Trophoblast cell (in vitro differentiated cells and primary cell): ENCODE data around the gene BTG4.

Source experiments
- DNase-seq, 2 donors: peaks; one replicate each; pipeline ENCODE4 v3.0.0-alpha.2; 2016
- H2AFZ ChIP-seq: 2 replicates; pipeline ENCODE4 v1.6.1; 2013; ENCODE audit warnings: low read length, moderate library complexity, mild to moderate bottlenecking; ENCODE audit not compliant: insufficient read depth, poor library complexity
- H2AK5ac ChIP-seq: 2 replicates; pipeline ENCODE4 v1.6.1; 2013; ENCODE audit warnings: mild to moderate bottlenecking, low read length
- H2BK120ac ChIP-seq: 2 replicates; pipeline ENCODE4 v1.6.1; 2013; ENCODE audit warnings: low read length, mild to moderate bottlenecking, moderate library complexity; ENCODE audit not compliant: insufficient read depth, poor library complexity
- H2BK12ac ChIP-seq: 2 replicates; pipeline ENCODE4 v1.6.1; 2013; ENCODE audit warnings: mild to moderate bottlenecking, low read length, moderate library complexity
- H2BK5ac ChIP-seq: 2 replicates; pipeline ENCODE4 v1.6.1; 2013; ENCODE audit warnings: low read length, low read depth, moderate library complexity, mild to moderate bottlenecking; ENCODE audit not compliant: poor library complexity
- H3K14ac ChIP-seq: 2 replicates; pipeline ENCODE4 v1.6.1; 2013; ENCODE audit warnings: mild to moderate bottlenecking, low read length
- H3K18ac ChIP-seq: 2 replicates; pipeline ENCODE4 v1.6.1; 2013; ENCODE audit warnings: mild to moderate bottlenecking, low read length
- H3K23ac ChIP-seq: 2 replicates; pipeline ENCODE4 v1.6.1; 2013; ENCODE audit warnings: low read length
- H3K27ac ChIP-seq: 2 replicates; pipeline ENCODE4 v1.5.1; 2013; ENCODE audit warnings: low read depth, mild to moderate bottlenecking, inconsistent platforms, low read length, moderate library complexity
- H3K27me3 ChIP-seq: 2 replicates; pipeline ENCODE4 v1.6.1; 2013; ENCODE audit warnings: inconsistent platforms, mild to moderate bottlenecking, low read length, moderate library complexity; ENCODE audit not compliant: insufficient read depth
- H3K36me3 ChIP-seq, 2 experiments: 1 replicate in 1 of 2; 2 replicates in 1 of 2; pipeline ENCODE4 v1.6.1; 2013; ENCODE audit warnings: low read length in 2 of 2, mild to moderate bottlenecking in 2 of 2, moderate library complexity in 1 of 2; ENCODE audit not compliant: insufficient read depth in 2 of 2, control insufficient read depth in 1 of 2
- H3K4ac ChIP-seq: 2 replicates; pipeline ENCODE4 v1.6.1; 2013; ENCODE audit warnings: low read depth, mild to moderate bottlenecking, low read length, moderate library complexity
- H3K4me1 ChIP-seq, 2 experiments: 1 replicate in 1 of 2; 2 replicates in 1 of 2; pipeline ENCODE4 v1.6.1; 2013; ENCODE audit warnings: low read length in 2 of 2, mild to moderate bottlenecking in 2 of 2, moderate library complexity in 1 of 2; ENCODE audit not compliant: insufficient read depth in 2 of 2, control insufficient read depth in 1 of 2
- H3K4me2 ChIP-seq: 2 replicates; pipeline ENCODE4 v1.6.1; 2013; ENCODE audit warnings: inconsistent platforms, mild to moderate bottlenecking, low read length, moderate library complexity
- H3K4me3 ChIP-seq: 2 replicates; pipeline ENCODE4 v1.5.1; 2013; ENCODE audit warnings: mild to moderate bottlenecking, low read depth, low read length, inconsistent platforms
- H3K79me1 ChIP-seq: one replicate; pipeline ENCODE4 v1.6.1; 2013; ENCODE audit warnings: low read length
- H3K79me2 ChIP-seq: 2 replicates; pipeline ENCODE4 v1.6.1; 2013; ENCODE audit warnings: low read length, mild to moderate bottlenecking; ENCODE audit not compliant: control insufficient read depth, insufficient read depth, poor library complexity
- H3K9ac ChIP-seq: 2 replicates; pipeline ENCODE4 v1.6.1; 2013; ENCODE audit warnings: mild to moderate bottlenecking, low read length
- H3K9me3 ChIP-seq: 2 replicates; pipeline ENCODE4 v1.6.1; 2013; ENCODE audit warnings: low read depth, mild to moderate bottlenecking, control low read depth, inconsistent platforms, low read length; ENCODE audit not compliant: insufficient read depth
- H4K12ac ChIP-seq: 2 replicates; pipeline ENCODE4 v1.6.1; 2013; ENCODE audit warnings: low read depth, mild to moderate bottlenecking, low read length, moderate library complexity
- H4K8ac ChIP-seq: 2 replicates; pipeline ENCODE4 v1.6.1; 2013; ENCODE audit warnings: low read depth, mild to moderate bottlenecking, low read length, moderate library complexity
- H4K91ac ChIP-seq: one replicate; pipeline ENCODE4 v1.6.1; 2013; ENCODE audit warnings: low read depth, mild to moderate bottlenecking, low read length, moderate library complexity
- WGBS: extraction: QIAGEN DNeasy Blood & Tissue Kit; methylation state at CpG from one replicate; pipeline ENCODE4 v1.1.7; 2013; ENCODE audit warnings: missing lambda C conversion rate; ENCODE audit not compliant: insufficient read length, insufficient coverage; ENCODE audit errors: extremely low coverage; 5-methylcytosine and 5-hydroxymethylcytosine counted together

The BTG4 gene

DNA sequence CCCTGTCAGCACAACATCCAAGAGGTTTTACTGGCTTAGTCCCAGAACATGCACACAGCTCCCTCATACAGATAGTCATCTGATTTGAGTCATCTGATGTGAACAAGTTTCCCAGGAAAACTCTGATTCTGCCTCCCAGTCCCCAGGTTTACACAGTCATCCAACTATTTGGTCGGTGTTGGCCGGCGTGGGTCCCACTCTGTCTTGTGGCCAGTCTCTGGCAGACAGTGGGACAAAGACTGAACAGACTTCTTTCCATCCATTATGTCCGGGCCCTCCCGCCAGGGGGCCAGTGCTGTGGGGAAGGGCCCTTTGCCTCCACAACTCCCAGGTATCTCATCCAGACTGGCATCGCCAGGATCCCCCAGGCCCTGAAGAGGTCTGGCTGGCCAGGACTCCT is 60.0 kb downstream of the BTG4 start:
- H3K4ac ChIP-seq: no peak overlapping the region
- no peak overlapping the region for H4K91ac ChIP-seq
- H2AFZ ChIP-seq: no peak overlapping the region
- no peak overlapping the region for H3K23ac ChIP-seq
- no peaks in the 10 kb centered on the region for H3K27me3 ChIP-seq
- H4K8ac ChIP-seq: no peak overlapping the region
- WGBS: no CpG with 5 or more reads among the region's 6 CpGs
- H2AK5ac ChIP-seq: no peak overlapping the region
- peaks cover 0 to 2% of the 10 kb centered on the region in 2 experiments for H3K4me1 ChIP-seq
- H3K4me3 ChIP-seq: no peak overlapping the region
- H3K4me2 ChIP-seq: no peak overlapping the region
- H3K27ac ChIP-seq: no peak overlapping the region
- no peak overlapping the region for H3K14ac ChIP-seq
- no peak overlapping the region for H2BK120ac ChIP-seq
- H3K79me2 ChIP-seq: no peaks in the 10 kb centered on the region
- peaks cover 3% of the 10 kb centered on the region for H3K9me3 ChIP-seq
- no peaks in the 10 kb centered on the region for H3K36me3 ChIP-seq
- H3K79me1 ChIP-seq: no peaks in the 10 kb centered on the region
- no peak overlapping the region for H4K12ac ChIP-seq
- H2BK5ac ChIP-seq: no peak overlapping the region
- H2BK12ac ChIP-seq: no peak overlapping the region
- H3K9ac ChIP-seq: peak overlapping the region; percentile 7
- no peak overlapping the region for H3K18ac ChIP-seq
- peak in 1 of 2 donors; percentile 6 for DNase-seq

DNA sequence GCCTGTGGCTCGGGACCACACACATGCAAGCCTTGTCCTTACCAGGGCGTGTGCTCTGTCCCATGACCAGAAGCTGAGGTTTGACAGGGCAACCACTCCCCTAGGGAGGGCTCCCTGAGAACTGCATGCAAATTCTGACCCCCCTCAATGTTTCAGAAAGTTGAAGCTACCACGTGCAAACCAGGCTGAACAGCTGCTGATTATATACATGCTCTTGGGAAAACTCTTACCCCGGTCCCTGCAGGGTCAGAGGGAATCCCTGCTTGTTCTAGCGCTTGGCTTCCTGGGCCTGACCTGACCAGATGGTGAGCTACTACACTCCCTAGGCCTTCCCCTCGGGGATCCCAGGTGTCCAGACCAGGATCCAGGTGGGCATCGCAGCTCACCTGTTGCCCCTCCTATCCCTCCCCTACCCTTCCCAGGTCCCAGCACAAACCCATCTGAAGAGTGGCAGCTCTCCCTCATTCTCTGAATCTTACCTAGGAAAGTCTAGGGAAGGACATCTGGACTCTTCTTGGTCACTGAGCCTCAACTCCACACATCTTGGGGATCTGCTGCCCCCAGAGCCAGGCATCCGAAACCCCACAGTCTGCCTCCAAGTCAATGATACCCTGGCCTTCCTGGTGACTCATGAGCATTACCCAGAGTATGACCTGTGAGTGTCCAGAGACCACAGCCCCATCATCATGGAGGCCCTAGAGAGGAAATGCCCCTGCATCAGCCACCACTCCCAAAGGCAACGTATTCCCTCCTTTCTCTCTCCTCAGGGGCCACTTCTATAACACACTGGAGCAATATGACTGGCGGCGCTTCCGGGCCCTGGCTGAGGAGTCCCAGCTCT is 61.5 kb downstream of the BTG4 start:
- H4K91ac ChIP-seq: no peak overlapping the region
- H2BK12ac ChIP-seq: no peak overlapping the region
- no peak for DNase-seq
- no peak overlapping the region for H2AK5ac ChIP-seq
- no peak overlapping the region for H3K23ac ChIP-seq
- no peak overlapping the region for H3K4me3 ChIP-seq
- no peak overlapping the region for H4K8ac ChIP-seq
- no peaks in the 10 kb centered on the region for H3K79me2 ChIP-seq
- no peak overlapping the region for H3K18ac ChIP-seq
- no peak overlapping the region for H3K4me2 ChIP-seq
- H3K9me3 ChIP-seq: peaks cover 2% of the 10 kb centered on the region
- H3K9ac ChIP-seq: no peak overlapping the region
- H4K12ac ChIP-seq: no peak overlapping the region
- H3K27me3 ChIP-seq: no peaks in the 10 kb centered on the region
- no peak overlapping the region for H3K14ac ChIP-seq
- H3K4me1 ChIP-seq: peaks cover 0 to 6% of the 10 kb centered on the region in 2 experiments
- H3K36me3 ChIP-seq: no peaks in the 10 kb centered on the region
- no peaks in the 10 kb centered on the region for H3K79me1 ChIP-seq
- no peak overlapping the region for H2BK5ac ChIP-seq
- H2BK120ac ChIP-seq: no peak overlapping the region
- no peak overlapping the region for H3K4ac ChIP-seq
- H3K27ac ChIP-seq: no peak overlapping the region
- no peak overlapping the region for H2AFZ ChIP-seq
- WGBS: no CpG with 5 or more reads among the region's 12 CpGs

DNA sequence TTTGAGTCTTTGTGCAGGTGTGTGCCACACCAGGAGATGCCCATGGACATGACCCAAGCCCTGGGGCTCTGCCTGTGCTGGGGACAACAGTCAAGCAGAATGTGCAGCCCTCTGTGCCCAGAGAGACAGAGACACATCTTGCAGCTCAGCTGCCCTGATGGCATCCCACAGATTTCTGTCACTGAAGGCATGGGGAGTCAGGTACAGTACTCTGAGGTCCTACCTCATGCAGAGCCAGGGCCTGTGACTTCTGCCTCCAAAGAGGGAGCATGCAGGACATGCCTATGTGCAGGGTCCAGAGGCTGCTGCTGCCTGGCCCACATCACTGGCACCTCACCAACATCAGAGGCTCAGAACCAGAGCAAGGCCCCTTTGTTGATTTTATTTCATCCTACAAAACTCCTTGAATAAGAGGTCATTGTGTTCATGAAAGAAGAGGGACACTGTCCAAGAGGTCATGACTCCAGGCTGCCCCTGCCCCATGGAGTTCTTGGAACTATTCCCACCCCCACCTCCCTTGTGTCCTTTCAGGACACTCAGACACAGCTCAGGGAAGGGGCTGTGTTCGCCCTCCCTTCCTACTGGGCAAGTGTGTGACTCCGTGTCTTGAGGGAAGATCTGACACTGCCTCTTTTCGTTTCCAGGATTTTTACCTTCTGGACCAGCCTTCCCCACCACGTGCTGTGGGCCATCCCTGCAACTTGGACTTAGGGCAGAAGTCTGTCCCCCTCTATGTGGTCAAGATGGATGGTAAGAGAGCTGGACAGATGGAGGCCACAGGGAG is 62.3 kb downstream of the BTG4 start:
- no peak overlapping the region for H2BK12ac ChIP-seq
- H4K91ac ChIP-seq: no peak overlapping the region
- DNase-seq: no peak
- H3K27me3 ChIP-seq: no peaks in the 10 kb centered on the region
- no peak overlapping the region for H2AK5ac ChIP-seq
- H3K36me3 ChIP-seq: no peaks in the 10 kb centered on the region
- H3K9ac ChIP-seq: no peak overlapping the region
- H2AFZ ChIP-seq: no peak overlapping the region
- H3K14ac ChIP-seq: no peak overlapping the region
- no peak overlapping the region for H4K12ac ChIP-seq
- H3K18ac ChIP-seq: no peak overlapping the region
- no peaks in the 10 kb centered on the region for H3K9me3 ChIP-seq
- H3K79me2 ChIP-seq: no peaks in the 10 kb centered on the region
- H3K4ac ChIP-seq: no peak overlapping the region
- H2BK120ac ChIP-seq: no peak overlapping the region
- no peak overlapping the region for H3K4me2 ChIP-seq
- no peak overlapping the region for H3K4me3 ChIP-seq
- H3K79me1 ChIP-seq: no peaks in the 10 kb centered on the region
- no peak overlapping the region for H3K23ac ChIP-seq
- no peak overlapping the region for H4K8ac ChIP-seq
- no peak overlapping the region for H2BK5ac ChIP-seq
- WGBS: no CpG with 5 or more reads among the region's 4 CpGs
- H3K27ac ChIP-seq: no peak overlapping the region
- peaks cover 0 to 5% of the 10 kb centered on the region in 2 experiments for H3K4me1 ChIP-seq

DNA sequence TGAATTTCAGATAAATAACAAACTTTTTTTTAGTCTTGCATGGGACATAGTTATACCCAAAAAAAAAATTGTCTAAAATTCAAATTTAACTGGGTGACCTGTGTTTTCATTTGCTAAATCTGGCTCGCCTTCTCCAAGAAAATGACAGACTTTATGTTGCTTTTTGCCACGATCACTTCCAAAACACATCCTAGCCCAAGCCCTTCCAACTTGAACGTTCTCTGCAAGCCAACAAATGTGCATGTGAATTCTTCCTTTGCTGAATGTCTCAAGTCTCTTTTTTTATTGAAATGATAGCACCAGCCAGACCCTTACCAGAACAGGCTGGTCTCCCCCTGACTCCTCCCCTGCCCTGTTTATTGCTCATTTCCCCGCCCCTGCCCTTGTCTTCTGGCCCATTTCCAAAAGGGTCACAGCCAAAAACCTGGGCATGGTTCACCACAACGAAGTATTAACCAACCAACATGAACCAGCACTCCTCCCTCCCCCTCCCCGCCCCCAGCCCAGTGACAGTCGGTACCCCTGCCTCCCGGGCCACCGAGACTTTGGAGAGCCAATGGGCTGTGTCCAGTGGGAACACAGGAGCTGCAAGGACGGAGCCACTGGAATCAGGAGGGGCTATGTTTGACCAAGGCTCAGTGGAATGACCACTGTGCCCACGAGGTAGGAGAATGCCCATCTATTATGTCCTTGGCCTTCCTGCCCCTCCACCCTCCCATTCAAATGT is 63.2 kb downstream of the BTG4 start:
- no peak overlapping the region for H3K4me2 ChIP-seq
- WGBS: no CpG with 5 or more reads among the region's 11 CpGs
- H2BK5ac ChIP-seq: no peak overlapping the region
- no peak overlapping the region for H3K4ac ChIP-seq
- no peaks in the 10 kb centered on the region for H3K36me3 ChIP-seq
- H3K9me3 ChIP-seq: no peaks in the 10 kb centered on the region
- no peak overlapping the region for H4K91ac ChIP-seq
- no peaks in the 10 kb centered on the region for H3K79me1 ChIP-seq
- no peaks in the 10 kb centered on the region for H3K79me2 ChIP-seq
- no peak overlapping the region for H3K23ac ChIP-seq
- no peak overlapping the region for H2AK5ac ChIP-seq
- no peaks in the 10 kb centered on the region for H3K27me3 ChIP-seq
- H4K12ac ChIP-seq: no peak overlapping the region
- no peak overlapping the region for H2AFZ ChIP-seq
- H3K4me3 ChIP-seq: no peak overlapping the region
- H4K8ac ChIP-seq: no peak overlapping the region
- no peak overlapping the region for H3K27ac ChIP-seq
- H2BK12ac ChIP-seq: no peak overlapping the region
- H3K18ac ChIP-seq: no peak overlapping the region
- no peak overlapping the region for H3K14ac ChIP-seq
- no peak overlapping the region for H2BK120ac ChIP-seq
- no peak overlapping the region for H3K9ac ChIP-seq
- DNase-seq: no peak
- H3K4me1 ChIP-seq: peaks cover 0 to 4% of the 10 kb centered on the region in 2 experiments
